Body of pancreas (tissue), 4 donors: ENCODE data around the gene NLRP1.

Experiments used
- POLR2A ChIP-seq, 3 donors: fragments of 450-650 bp; IDR thresholded peaks; one replicate each; pipeline ENCODE4 v1.6.1; 2016; ENCODE audit warnings: antibody characterized with exemption in 3 of 3, mild to moderate bottlenecking in 2 of 3
- TF ChIP-seq, protein P1 (sequence below), 7 experiments: fragments of 450-650 bp in 4 of 7; fragments of 200-600 bp in 3 of 7; sonication (generic) in 3 of 7; IDR thresholded peaks; one replicate each; pipeline ENCODE4 v1.5.1; 2016 to 2019; ENCODE audit warnings: antibody characterized with exemption in 7 of 7

DNA sequence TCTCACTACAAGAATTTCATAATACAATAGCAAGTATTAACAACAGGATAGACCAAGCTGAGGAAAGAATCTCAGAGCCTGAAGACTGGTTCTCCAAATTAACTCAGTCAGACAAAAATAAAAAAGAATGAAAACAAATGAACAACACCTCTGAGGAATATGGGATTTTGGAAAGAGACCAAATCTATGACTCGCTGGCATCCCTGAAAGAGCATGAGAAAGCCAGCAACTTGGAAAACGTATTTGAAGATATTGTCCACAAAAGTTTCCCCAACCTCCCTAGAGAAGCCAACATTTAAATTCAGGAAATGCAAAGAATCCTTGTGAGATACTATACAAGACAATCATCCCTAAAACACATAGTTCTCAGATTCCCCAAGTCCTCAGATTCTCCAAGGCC is 20.9 kb downstream of the NLRP1 start:
- TF ChIP-seq POLR2A (IDR thresholded peaks at IDR 0.05) = no peak
- TF ChIP-seq, protein P1, sequence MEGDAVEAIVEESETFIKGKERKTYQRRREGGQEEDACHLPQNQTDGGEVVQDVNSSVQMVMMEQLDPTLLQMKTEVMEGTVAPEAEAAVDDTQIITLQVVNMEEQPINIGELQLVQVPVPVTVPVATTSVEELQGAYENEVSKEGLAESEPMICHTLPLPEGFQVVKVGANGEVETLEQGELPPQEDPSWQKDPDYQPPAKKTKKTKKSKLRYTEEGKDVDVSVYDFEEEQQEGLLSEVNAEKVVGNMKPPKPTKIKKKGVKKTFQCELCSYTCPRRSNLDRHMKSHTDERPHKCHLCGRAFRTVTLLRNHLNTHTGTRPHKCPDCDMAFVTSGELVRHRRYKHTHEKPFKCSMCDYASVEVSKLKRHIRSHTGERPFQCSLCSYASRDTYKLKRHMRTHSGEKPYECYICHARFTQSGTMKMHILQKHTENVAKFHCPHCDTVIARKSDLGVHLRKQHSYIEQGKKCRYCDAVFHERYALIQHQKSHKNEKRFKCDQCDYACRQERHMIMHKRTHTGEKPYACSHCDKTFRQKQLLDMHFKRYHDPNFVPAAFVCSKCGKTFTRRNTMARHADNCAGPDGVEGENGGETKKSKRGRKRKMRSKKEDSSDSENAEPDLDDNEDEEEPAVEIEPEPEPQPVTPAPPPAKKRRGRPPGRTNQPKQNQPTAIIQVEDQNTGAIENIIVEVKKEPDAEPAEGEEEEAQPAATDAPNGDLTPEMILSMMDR (IDR thresholded peaks at IDR 0.05) = no peak
